Gastrocnemius medialis (tissue), 4 donors: ENCODE results near the gene TEX9.

Source experiments
- POLR2A ChIP-seq, 2 donors: fragments of 450-650 bp; IDR thresholded peaks; one replicate each; pipeline ENCODE4 v1.6.1; 2017; ENCODE audit warnings: antibody characterized with exemption in 2 of 2, mild to moderate bottlenecking in 2 of 2, moderate library complexity in 2 of 2
- TF ChIP-seq, protein P1 (sequence below), 5 experiments: fragments of 450-650 bp in 3 of 5; fragments of 200-600 bp in 2 of 5; sonication (generic) in 2 of 5; IDR thresholded peaks in 4 of 5; conservative IDR thresholded peaks in 1 of 5; 1 replicate in 4 of 5; 2 replicates in 1 of 5; pipeline ENCODE4 v1.5.1; 2016 to 2019; ENCODE audit warnings: antibody characterized with exemption in 5 of 5, mild to moderate bottlenecking in 3 of 5, moderate library complexity in 3 of 5

- TF ChIP-seq, protein P1, sequence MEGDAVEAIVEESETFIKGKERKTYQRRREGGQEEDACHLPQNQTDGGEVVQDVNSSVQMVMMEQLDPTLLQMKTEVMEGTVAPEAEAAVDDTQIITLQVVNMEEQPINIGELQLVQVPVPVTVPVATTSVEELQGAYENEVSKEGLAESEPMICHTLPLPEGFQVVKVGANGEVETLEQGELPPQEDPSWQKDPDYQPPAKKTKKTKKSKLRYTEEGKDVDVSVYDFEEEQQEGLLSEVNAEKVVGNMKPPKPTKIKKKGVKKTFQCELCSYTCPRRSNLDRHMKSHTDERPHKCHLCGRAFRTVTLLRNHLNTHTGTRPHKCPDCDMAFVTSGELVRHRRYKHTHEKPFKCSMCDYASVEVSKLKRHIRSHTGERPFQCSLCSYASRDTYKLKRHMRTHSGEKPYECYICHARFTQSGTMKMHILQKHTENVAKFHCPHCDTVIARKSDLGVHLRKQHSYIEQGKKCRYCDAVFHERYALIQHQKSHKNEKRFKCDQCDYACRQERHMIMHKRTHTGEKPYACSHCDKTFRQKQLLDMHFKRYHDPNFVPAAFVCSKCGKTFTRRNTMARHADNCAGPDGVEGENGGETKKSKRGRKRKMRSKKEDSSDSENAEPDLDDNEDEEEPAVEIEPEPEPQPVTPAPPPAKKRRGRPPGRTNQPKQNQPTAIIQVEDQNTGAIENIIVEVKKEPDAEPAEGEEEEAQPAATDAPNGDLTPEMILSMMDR (IDR thresholded peaks at IDR 0.05 in 4 of 5, conservative IDR thresholded peaks at IDR 0.05 in 1 of 5): no peak
- TF ChIP-seq POLR2A (IDR thresholded peaks at IDR 0.05): no peak
Observed at GRCh38 chr15:56322444-56322843, 42.8 kb upstream of the TEX9 start.
